H1 (cell line): ENCODE results near the gene GNB3. TPM values are rescaled to one million over a fixed set of nuclear protein-coding genes. Genes with fewer than 3 reads are reported as not detected.

Experiments used
- CTCF ChIA-PET: fragments of 300-600 bp; sonication (Branson Sonifier 250); formaldehyde crosslinking; loops from one replicate; lab custom pipeline; 2021; ENCODE audit not compliant: partially characterized antibody; lab: Charles Lee
- POLR2A ChIA-PET: fragments of 300-600 bp; sonication (Branson Sonifier 250); formaldehyde crosslinking; loops from one replicate; lab custom pipeline; 2021; ENCODE audit warnings: inconsistent platforms; ENCODE audit not compliant: partially characterized antibody; lab: Charles Lee
- DNase-seq, 2 experiments: peaks; one replicate each; pipeline versions ENCODE4 v3.0.0 to v3.0.0-alpha.2; 2010 to 2022; ENCODE audit warnings: low spot score in 2 of 2, low read depth in 1 of 2, mixed read lengths in 1 of 2
- FAIRE-seq: peaks from 2 replicates; lab custom pipeline; 2011; peaks lifted over from hg19 to GRCh38; lab: Jason Lieb, UNC
- H2AFZ ChIP-seq: 2 replicates; pipeline ENCODE4 v1.8.1; 2012; ENCODE audit warnings: low read length, inconsistent platforms
- H2AK5ac ChIP-seq: 2 replicates; pipeline ENCODE4 v1.6.1; 2013; ENCODE audit warnings: low read depth, low read length
- H2BK120ac ChIP-seq: replicated peaks from 2 replicates; pipeline ENCODE3; 2013; ENCODE audit warnings: low read depth, low read length, inconsistent platforms
- H2BK12ac ChIP-seq: 2 replicates; pipeline ENCODE4 v1.6.1; 2013; ENCODE audit warnings: low read depth, low read length
- H2BK15ac ChIP-seq: 2 replicates; pipeline ENCODE4 v1.6.1; 2013; ENCODE audit warnings: low read length
- H2BK20ac ChIP-seq: 2 replicates; pipeline ENCODE4 v1.6.1; 2013; ENCODE audit warnings: low read length
- H2BK5ac ChIP-seq: 2 replicates; pipeline ENCODE4 v1.6.1; 2013; ENCODE audit warnings: low read depth, low read length
- H3K14ac ChIP-seq: 2 replicates; pipeline ENCODE4 v1.6.1; 2013; ENCODE audit warnings: inconsistent platforms; ENCODE audit not compliant: insufficient read length
- H3K18ac ChIP-seq: 2 replicates; pipeline ENCODE4 v1.6.1; 2013; ENCODE audit warnings: low read length; ENCODE audit errors: extremely low read depth
- H3K23ac ChIP-seq: 2 replicates; pipeline ENCODE4 v1.6.1; 2013; ENCODE audit warnings: inconsistent platforms; ENCODE audit not compliant: insufficient read length
- H3K23me2 ChIP-seq: 2 replicates; pipeline ENCODE4 v1.6.1; 2013; ENCODE audit warnings: low read depth, low read length
- H3K27ac ChIP-seq: 2 replicates; pipeline ENCODE4 v1.6.1; 2011; ENCODE audit warnings: low read depth, low read length, inconsistent platforms
- H3K27me3 ChIP-seq, 4 experiments: replicated peaks in 1 of 4; 1 replicate in 1 of 4; 2 replicates in 3 of 4; pipeline versions ENCODE4 v1.6.1 to v1.8.1; 2011 to 2013; ENCODE audit warnings: low read length in 3 of 4, mild to moderate bottlenecking in 3 of 4, inconsistent platforms in 2 of 4, mixed read lengths in 2 of 4, moderate library complexity in 1 of 4; ENCODE audit not compliant: control insufficient read depth in 3 of 4, insufficient read depth in 3 of 4; ENCODE audit errors: extremely low read depth in 1 of 4
- H3K36me3 ChIP-seq, 4 experiments: 2 replicates each; pipeline versions ENCODE4 v1.6.1 to v1.8.1; 2011 to 2013; ENCODE audit warnings: mild to moderate bottlenecking in 4 of 4, low read length in 3 of 4, moderate library complexity in 2 of 4, control low read depth in 1 of 4, inconsistent platforms in 1 of 4; ENCODE audit not compliant: insufficient read depth in 4 of 4, control insufficient read depth in 2 of 4
- H3K4ac ChIP-seq: replicated peaks from 2 replicates; pipeline ENCODE3; 2013; ENCODE audit warnings: low read length, low read depth, mixed read lengths, inconsistent platforms; ENCODE audit not compliant: insufficient read length
- H3K4me1 ChIP-seq, 4 experiments: replicated peaks in 1 of 4; 1 replicate in 1 of 4; 2 replicates in 3 of 4; pipeline versions ENCODE4 v1.6.1 to v1.8.1; 2011 to 2013; ENCODE audit warnings: low read length in 3 of 4, inconsistent platforms in 2 of 4, mixed read lengths in 1 of 4; ENCODE audit not compliant: insufficient read depth in 4 of 4, control insufficient read depth in 3 of 4
- H3K4me2 ChIP-seq, 2 experiments: 2 replicates each; pipeline versions ENCODE4 v1.6.1 to v1.8.1; 2011 to 2013; ENCODE audit warnings: low read depth in 2 of 2, low read length in 2 of 2, control low read depth in 1 of 2, inconsistent platforms in 1 of 2, mild to moderate bottlenecking in 1 of 2; ENCODE audit not compliant: insufficient read depth in 1 of 2
- H3K4me3 ChIP-seq, 4 experiments: fragments of 200-600, 300-600 bp in 1 of 4; sonication (generic), shearing (Covaris generic), sonication (Bioruptor Twin) in 1 of 4; 2 replicates each; pipeline versions ENCODE4 v1.5.1 to v1.8.1; 2011 to 2016; ENCODE audit warnings: low read length in 4 of 4, low read depth in 3 of 4, control low read depth in 2 of 4, inconsistent platforms in 2 of 4, mild to moderate bottlenecking in 2 of 4, mixed read lengths in 1 of 4, moderate library complexity in 1 of 4; ENCODE audit not compliant: insufficient read depth in 2 of 4; ENCODE audit errors: extremely low read depth in 1 of 4
- H3K56ac ChIP-seq: replicated peaks from 2 replicates; pipeline ENCODE3; 2013; ENCODE audit warnings: low read depth, mild to moderate bottlenecking, mixed read lengths, low read length, inconsistent platforms; ENCODE audit not compliant: insufficient read length
- H3K79me1 ChIP-seq: 2 replicates; pipeline ENCODE4 v1.6.1; 2013; ENCODE audit warnings: low read depth, low read length, control low read depth
- H3K79me2 ChIP-seq, 2 experiments: 2 replicates each; pipeline versions ENCODE4 v1.6.1 to v1.8.1; 2012 to 2013; ENCODE audit warnings: low read length in 2 of 2, mild to moderate bottlenecking in 2 of 2, inconsistent platforms in 1 of 2; ENCODE audit not compliant: insufficient read depth in 2 of 2, control insufficient read depth in 1 of 2
- H3K9ac ChIP-seq, 4 experiments: replicated peaks in 1 of 4; 1 replicate in 1 of 4; 2 replicates in 3 of 4; pipeline versions ENCODE4 v1.6.1 to v1.8.1; 2011 to 2013; ENCODE audit warnings: low read depth in 3 of 4, low read length in 3 of 4, control low read depth in 2 of 4, mild to moderate bottlenecking in 2 of 4, moderate library complexity in 2 of 4, inconsistent platforms in 1 of 4; ENCODE audit errors: extremely low read depth in 1 of 4
- H3K9me3 ChIP-seq, 2 experiments: 2 replicates each; pipeline versions ENCODE4 v1.6.1 to v1.8.1; 2012 to 2013; ENCODE audit warnings: mild to moderate bottlenecking in 2 of 2, moderate library complexity in 2 of 2, control low read depth in 1 of 2, inconsistent platforms in 1 of 2, low read depth in 1 of 2, low read length in 1 of 2, mixed read lengths in 1 of 2; ENCODE audit not compliant: insufficient read depth in 2 of 2
- H4K20me1 ChIP-seq, 2 experiments: replicated peaks in 1 of 2; 2 replicates each; pipeline versions ENCODE3 to v1.8.1; 2011 to 2013; ENCODE audit warnings: inconsistent platforms in 2 of 2, low read length in 2 of 2, mild to moderate bottlenecking in 1 of 2; ENCODE audit not compliant: insufficient read depth in 2 of 2, control insufficient read depth in 1 of 2
- H4K5ac ChIP-seq: 2 replicates; pipeline ENCODE4 v1.6.1; 2013; ENCODE audit warnings: low read length, low read depth, mixed read lengths, inconsistent platforms; ENCODE audit not compliant: insufficient read length
- H4K8ac ChIP-seq: 2 replicates; pipeline ENCODE4 v1.8.0; 2013; ENCODE audit warnings: mild to moderate bottlenecking, moderate library complexity, low read length, inconsistent platforms; ENCODE audit not compliant: insufficient read depth; ENCODE audit errors: extremely low read depth
- H4K91ac ChIP-seq: replicated peaks from 2 replicates; pipeline ENCODE3; 2013; ENCODE audit warnings: low read length, mixed read lengths, inconsistent platforms; ENCODE audit not compliant: insufficient read length
- CREB1 ChIP-seq: IDR thresholded peaks from 2 replicates; pipeline ENCODE4 v1.6.1; 2012; ENCODE audit warnings: inconsistent platforms
- EGR1 ChIP-seq: IDR thresholded peaks from 2 replicates; pipeline ENCODE4 v1.6.1; 2011; ENCODE audit warnings: low read depth, low read length, borderline replicate concordance
- ZNF274 ChIP-seq: IDR thresholded peaks from 2 replicates; pipeline ENCODE4 v1.7.0; 2012; ENCODE audit warnings: low read length, borderline replicate concordance; ENCODE audit errors: extremely low read depth
- WGBS, 2 experiments: shearing (Covaris generic) in 1 of 2; methylation state at CpG; one replicate each; pipeline versions ENCODE4 v1.1.6 to v1.1.7; 2013 to 2015; ENCODE audit warnings: low lambda C conversion rate in 2 of 2, mixed read lengths in 2 of 2, inconsistent platforms in 1 of 2, low coverage in 1 of 2, missing lambda C conversion rate in 1 of 2; ENCODE audit not compliant: insufficient replicate concordance in 2 of 2, insufficient coverage in 1 of 2, insufficient read length in 1 of 2; ENCODE audit errors: extremely low coverage in 1 of 2, missing lambda C conversion rate in 1 of 2; 5-methylcytosine and 5-hydroxymethylcytosine counted together
- polyA plus RNA-seq, 7 experiments: library from polyadenylated mRNA; depleted of rRNA in 3 of 7; stranded (reverse) in 5 of 7; unstranded in 2 of 7; fragments of >200 nt in 5 of 7; fragments of 200-250 nt in 2 of 7; gene quantifications; 1 replicate in 5 of 7; 2 replicates in 1 of 7; 4 replicates in 1 of 7; pipeline versions ENCODE4 v1.2.1 to v1.2.3, GENCODE V29; 2011 to 2013; ENCODE audit warnings: missing spikeins in 2 of 7, mixed read lengths in 2 of 7
- total RNA-seq: library from RNA; stranded (reverse); fragmentation: NEBNext Ultra II Directional; extraction: Animal tissue kit (Norgen Biotek cat#: 25700); gene quantifications from 2 replicates; pipeline ENCODE4 v1.2.1, GENCODE V29; 2021

GNB3 gene
- total and polyA plus RNA-seq, 2 of the 8 experiments (the other 6 are each of a cell fraction or from before 2014, with no cell fraction given) = 9.9 TPM

DNA sequence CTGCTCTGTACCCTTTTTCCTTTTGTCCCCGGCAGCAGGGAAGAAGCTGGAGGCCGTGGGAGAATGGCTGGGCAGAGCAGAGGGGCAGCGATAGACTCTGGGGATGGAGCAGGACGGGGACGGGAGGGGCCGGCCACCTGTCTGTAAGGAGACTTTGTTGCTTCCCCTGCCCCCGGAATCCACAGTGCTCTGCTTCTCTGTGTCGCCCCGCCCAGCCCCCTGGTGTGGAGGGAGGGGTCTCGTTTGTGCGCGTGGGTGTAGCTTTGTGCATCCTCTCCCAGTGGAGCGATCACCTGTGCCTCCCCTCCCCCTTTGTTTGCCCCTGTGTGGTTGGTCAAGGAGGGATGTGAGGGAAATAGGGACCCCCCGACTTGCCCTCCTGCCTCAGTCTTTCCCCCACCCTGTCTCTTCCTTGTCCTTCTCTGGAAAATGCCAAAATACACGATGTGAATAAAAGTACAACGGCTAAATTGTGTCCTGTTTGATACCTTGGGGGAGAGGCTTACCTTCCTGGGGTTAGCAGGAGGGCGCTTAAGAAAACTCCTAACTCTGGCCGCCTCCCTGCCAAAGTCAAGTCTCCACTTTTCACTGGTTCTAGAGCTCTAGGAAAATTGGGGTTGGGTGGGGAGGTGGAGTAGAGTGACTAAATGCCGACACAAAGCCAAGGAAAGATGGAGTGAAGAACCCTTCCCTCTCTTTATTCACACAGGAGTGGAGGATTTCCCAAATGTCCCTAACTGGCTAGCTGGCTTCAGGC lies 25.6 kb downstream of the GNB3 start:
- 53% methylated on average over 19 of the region's 19 CpGs; no CpG with 5 or more reads in 1 of the 2 experiments for WGBS, 2 experiments
- peak overlapping the region; percentile 48 for H4K91ac ChIP-seq
- peaks cover 7 to 39% (median 20%) of the 10 kb centered on the region in 4 experiments for H3K4me1 ChIP-seq
- no peak overlapping the region for H2AFZ ChIP-seq
- CTCF ChIA-PET = interaction anchor here (0.7 to 10.4 kb wide), 13 partner anchors 11 to 245 kb away, joined by 3 to 216 read pairs (median 4); partner anchors contain the start of genes C12orf57, RNU7-1 and USP5
- H3K36me3 ChIP-seq = peaks cover 14 to 55% (median 34%) of the 10 kb centered on the region in 4 experiments
- H4K8ac ChIP-seq = no peak overlapping the region; the same call in 1 of the 2 replicates
- H3K4me3 ChIP-seq = peak overlapping the region; percentile 40 to 98 (median 67)
- H3K27ac ChIP-seq = no peak overlapping the region
- peak overlapping the region; percentile 94 for H3K18ac ChIP-seq
- peak overlapping the region; percentile 47; the same call in 1 of the 2 replicates for H2BK5ac ChIP-seq
- H4K20me1 ChIP-seq = peaks cover 17 to 22% of the 10 kb centered on the region in 2 experiments
- H3K27me3 ChIP-seq = no peaks in the 10 kb centered on the region
- H2BK12ac ChIP-seq = no peak overlapping the region
- H3K4me2 ChIP-seq = peak overlapping the region; percentile 89 to 94
- no peak overlapping the region for H2BK20ac ChIP-seq
- H3K9ac ChIP-seq = peak overlapping the region in 2 of 4 experiments; percentile 35 to 53; a peak in 2 of 7 replicates
- peak overlapping the region; percentile 26 for H4K5ac ChIP-seq
- H3K79me2 ChIP-seq = peaks cover 0 to 22% of the 10 kb centered on the region in 2 experiments; a peak in 2 of 4 replicates
- POLR2A ChIA-PET = interaction anchor here (0.7 to 18.9 kb wide), 29 partner anchors 8 to 325 kb away, joined by 3 to 588 read pairs (median 6); partner anchors contain the start of genes ATN1, C12orf57, CDCA3 and COPS7A
- peak overlapping the region; percentile 57 for H3K4ac ChIP-seq
- peaks cover 11% of the 10 kb centered on the region for H3K23me2 ChIP-seq
- DNase-seq (peak in 1 of 2 experiments; percentile 68), FAIRE-seq (no peak)
- no peak overlapping the region for H2BK120ac ChIP-seq
- H3K14ac ChIP-seq = no peak overlapping the region
- 0 out of 2 replicates have a peak, but pooled peaks cover 4% of the 10 kb centered on the region for H3K79me1 ChIP-seq
- no peak overlapping the region for H3K56ac ChIP-seq
- H2AK5ac ChIP-seq = no peak overlapping the region
- H3K9me3 ChIP-seq = no peaks in the 10 kb centered on the region
- 0 out of 2 replicates have a peak, but pooled peaks have one; percentile 11 for TF ChIP-seq CREB1
- TF ChIP-seq ZNF274 = no peak
- peak; percentile 70; the same call in 1 of the 2 replicates for TF ChIP-seq EGR1
- H3K23ac ChIP-seq = no peak overlapping the region
- peak overlapping the region; percentile 88; the same call in 1 of the 2 replicates for H2BK15ac ChIP-seq
